Naive thymus-derived CD4-positive, alpha-beta T cell (primary cell): ENCODE measurements around the gene ANKIB1. TPM values are rescaled to one million over a fixed set of nuclear protein-coding genes. Genes with fewer than 3 reads are reported as not detected.

ENCODE experiments used
- ATAC-seq: fragments of 150-1000 bp; cut with Tn5 transposase; 2 replicates; pipeline ENCODE4 v1.10.0; 2021; ENCODE audit warnings: mild to moderate bottlenecking, moderate library complexity
- CTCF ChIA-PET: fragments of 350-600 bp; sonication (Branson Sonifier 250); formaldehyde crosslinking; loops from one replicate; lab custom pipeline; 2021; ENCODE audit warnings: antibody characterized with exemption; lab: Charles Lee
- POLR2A ChIA-PET: fragments of 350-600 bp; sonication (Branson Sonifier 250); formaldehyde crosslinking; loops from one replicate; lab custom pipeline; 2021; ENCODE audit warnings: antibody characterized with exemption, inconsistent platforms; lab: Charles Lee
- DNase-seq, 9 donors: peaks; one replicate each; pipeline versions ENCODE4 v3.0.0 to v3.0.0-alpha.2; 2020 to 2022; ENCODE audit warnings: mixed read lengths in 1 of 9
- H3K27ac ChIP-seq: one replicate; pipeline ENCODE4 v1.7.0; 2013; ENCODE audit warnings: mild to moderate bottlenecking, low read depth, low read length, moderate library complexity
- H3K27me3 ChIP-seq, 2 donors: one replicate each; pipeline ENCODE4 v1.7.0; 2013; ENCODE audit warnings: low read length in 2 of 2, mild to moderate bottlenecking in 2 of 2, moderate library complexity in 2 of 2; ENCODE audit not compliant: control insufficient read depth in 2 of 2, insufficient read depth in 2 of 2
- H3K36me3 ChIP-seq, 3 experiments: 1 replicate in 2 of 3; 2 replicates in 1 of 3; pipeline ENCODE4 v1.7.0; 2013; ENCODE audit warnings: low read length in 3 of 3, mild to moderate bottlenecking in 3 of 3, moderate library complexity in 1 of 3; ENCODE audit not compliant: insufficient read depth in 3 of 3, control insufficient read depth in 2 of 3
- H3K4me1 ChIP-seq, 2 donors: one replicate each; pipeline ENCODE4 v1.7.0; 2013; ENCODE audit warnings: low read length in 2 of 2, mild to moderate bottlenecking in 2 of 2, moderate library complexity in 1 of 2; ENCODE audit not compliant: control insufficient read depth in 2 of 2, insufficient read depth in 2 of 2
- H3K4me3 ChIP-seq: 2 replicates; pipeline ENCODE4 v1.7.0; 2013; ENCODE audit warnings: mild to moderate bottlenecking, low read length
- H3K9me3 ChIP-seq, 3 experiments: 1 replicate in 2 of 3; 2 replicates in 1 of 3; pipeline ENCODE4 v1.7.0; 2013; ENCODE audit warnings: low read length in 3 of 3; ENCODE audit not compliant: control insufficient read depth in 2 of 3
- H3K27ac Mint-ChIP-seq, 9 donors: one replicate each; pipeline ENCODE4 v1.8.0; 2020 to 2022; ENCODE audit warnings: mixed read lengths in 9 of 9, mild to moderate bottlenecking in 8 of 9, moderate library complexity in 5 of 9, inconsistent platforms in 2 of 9
- H3K27me3 Mint-ChIP-seq, 5 donors: one replicate each; pipeline ENCODE4 v1.8.0; 2021 to 2022; ENCODE audit warnings: mixed read lengths in 5 of 5, mild to moderate bottlenecking in 1 of 5
- H3K36me3 Mint-ChIP-seq, 5 donors: one replicate each; pipeline ENCODE4 v1.8.0; 2020 to 2022; ENCODE audit warnings: mixed read lengths in 5 of 5, mild to moderate bottlenecking in 3 of 5, inconsistent platforms in 1 of 5
- H3K4me1 Mint-ChIP-seq, 7 donors: one replicate each; pipeline ENCODE4 v1.8.0; 2020 to 2022; ENCODE audit warnings: mixed read lengths in 7 of 7, mild to moderate bottlenecking in 3 of 7, inconsistent platforms in 1 of 7
- H3K4me3 Mint-ChIP-seq, 10 donors: one replicate each; pipeline ENCODE4 v1.8.0; 2020 to 2022; ENCODE audit warnings: mild to moderate bottlenecking in 10 of 10, mixed read lengths in 10 of 10, moderate library complexity in 6 of 10, inconsistent platforms in 2 of 10
- H3K9me3 Mint-ChIP-seq, 11 donors: one replicate each; pipeline ENCODE4 v1.8.0; 2020 to 2022; ENCODE audit warnings: mixed read lengths in 11 of 11, mild to moderate bottlenecking in 4 of 11, inconsistent platforms in 1 of 11, moderate library complexity in 1 of 11
- intact Hi-C, 2 donors: fragments of 100-400 bp; cut with micrococcal nuclease; formaldehyde crosslinking; loops; one replicate each; pipeline ENCODE4 v1.15.1; 2023
- polyA plus RNA-seq, 2 donors: library from polyadenylated mRNA; unstranded; fragments of 300-500 nt; fragmentation: Illumina TruSeq; gene quantifications; one replicate each; pipeline ENCODE4 v1.2.3, GENCODE V29; 2021
- total RNA-seq, 6 experiments: library from RNA in 5 of 6; stranded (reverse) in 5 of 6; gene quantifications; 1 replicate in 5 of 6; 2 replicates in 1 of 6; pipeline ENCODE4 v1.2.3 and lab custom pipeline; 2021 to 2026

Gene ANKIB1
- total and polyA plus RNA-seq, 7 experiments from 2014 or later = 5.8 to 98.6 (median 67.6) TPM

DNA sequence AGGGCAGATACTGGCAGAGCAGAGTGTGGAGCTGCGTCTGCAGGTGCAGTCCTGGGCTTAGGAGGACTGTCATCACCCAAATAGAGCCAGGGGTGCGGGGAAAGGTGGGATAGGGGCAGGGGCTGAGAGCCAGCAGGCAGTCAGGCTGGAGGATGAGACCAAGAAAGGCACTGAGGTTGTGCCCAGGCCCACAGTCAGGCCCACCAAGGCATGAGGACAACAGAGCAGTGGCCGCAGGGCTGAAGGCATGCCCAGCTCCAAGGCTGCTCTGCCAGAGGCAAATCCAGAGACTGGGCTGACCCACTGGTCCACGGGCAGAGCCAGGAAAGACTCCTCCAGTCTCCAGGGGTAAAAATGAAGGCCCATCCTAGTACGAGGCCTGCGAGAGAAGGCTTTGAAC is 177.2 kb downstream of the ANKIB1 start:
- Mint-ChIP-seq H3K27ac (peak overlapping the region in 1 of 9 donors; percentile 7), H3K4me3 (no peak overlapping the region), H3K36me3 (no peaks in the 10 kb centered on the region), H3K9me3 (no peaks in the 10 kb centered on the region), H3K27me3 (peaks cover 2 to 22% (median 16%) of the 10 kb centered on the region in 5 donors), H3K4me1 (peaks cover 5 to 16% (median 11%) of the 10 kb centered on the region in 7 donors)
- Histone ChIP-seq H3K27ac (no peak overlapping the region), H3K27me3 (no peaks in the 10 kb centered on the region), H3K36me3 (no peaks in the 10 kb centered on the region), H3K4me1 (peaks cover 0 to 6% of the 10 kb centered on the region in 2 donors), H3K4me3 (no peak overlapping the region), H3K9me3 (no peaks in the 10 kb centered on the region)
- ChIA-PET CTCF (interaction anchor here (0.6 to 4.3 kb wide), 2 partner anchors 25 to 622 kb away, joined by 3 to 41 read pairs; partner anchors contain the start of gene GATAD1), POLR2A (interaction anchor here (2.2 kb wide), 1 partner anchor 25 kb away, joined by 7 read pairs; the partner anchor contains the start of gene GATAD1)
- ATAC-seq = no peak
- intact Hi-C loops = no loop called here
- DNase-seq = no peak

DNA sequence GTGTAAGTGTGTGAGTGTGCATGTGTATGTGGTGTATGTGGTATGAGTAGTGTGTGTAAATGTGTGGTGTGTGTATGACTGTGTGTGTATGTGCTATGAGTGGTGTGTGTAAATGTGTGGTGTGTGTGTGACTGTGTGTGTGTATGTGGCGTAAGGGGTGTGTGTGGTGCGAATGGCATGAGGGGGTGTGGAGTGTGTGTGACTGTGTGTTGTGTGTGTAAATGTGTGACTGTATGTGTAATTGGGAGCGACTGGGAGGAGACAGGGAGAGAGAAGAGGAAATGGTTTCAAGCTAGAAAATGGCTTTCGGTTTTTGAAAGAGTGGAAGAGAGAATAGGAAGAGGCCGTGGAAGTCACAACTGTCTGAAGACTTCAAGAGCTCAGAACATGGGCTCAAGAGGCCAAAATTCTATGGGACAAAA is 177.9 kb downstream of the ANKIB1 start:
- intact Hi-C loops = loop anchor here (1.0 kb wide), 5 partner anchors 24 to 632 kb away; partner anchors contain the start of genes GATAD1 (in 2 of the 2), PEX1 (in 1 of the 2) and RBM48 (in 1 of the 2)
- no peaks in the 10 kb centered on the region for H3K9me3 Mint-ChIP-seq
- peaks cover 0 to 6% of the 10 kb centered on the region in 2 donors for H3K4me1 ChIP-seq
- H3K4me1 Mint-ChIP-seq = peaks cover 5 to 16% (median 11%) of the 10 kb centered on the region in 7 donors
- H3K9me3 ChIP-seq = no peaks in the 10 kb centered on the region
- H3K36me3 ChIP-seq = no peaks in the 10 kb centered on the region
- no peak overlapping the region for H3K4me3 ChIP-seq
- ChIA-PET CTCF (interaction anchor here (0.8 to 4.3 kb wide), 8 partner anchors 13 to 593 kb away, joined by 3 to 41 read pairs (median 3); partner anchors contain the start of gene GATAD1), POLR2A (interaction anchor here (0.8 to 2.9 kb wide), 2 partner anchors 10 to 24 kb away, joined by 4 to 34 read pairs; partner anchors contain the start of gene GATAD1)
- H3K4me3 Mint-ChIP-seq = peak overlapping the region in 8 of 10 donors; percentile 4 to 40 (median 22)
- DNase-seq (no peak), ATAC-seq (no peak)
- no peaks in the 10 kb centered on the region for H3K36me3 Mint-ChIP-seq
- H3K27ac Mint-ChIP-seq = peak overlapping the region in 2 of 9 donors; percentile 1 to 6
- no peak overlapping the region for H3K27ac ChIP-seq
- peaks cover 2 to 22% (median 16%) of the 10 kb centered on the region in 5 donors for H3K27me3 Mint-ChIP-seq
- no peaks in the 10 kb centered on the region for H3K27me3 ChIP-seq

GRCh38 chr7:92425311-92425947 is 179.7 kb downstream of the ANKIB1 start:
- Mint-ChIP-seq H3K9me3 (no peaks in the 10 kb centered on the region), H3K27me3 (peaks cover 3 to 27% (median 16%) of the 10 kb centered on the region in 5 donors), H3K36me3 (no peaks in the 10 kb centered on the region), H3K4me3 (peak overlapping the region in 7 of 10 donors; percentile 6 to 42 (median 21)), H3K27ac (no peak overlapping the region), H3K4me1 (peaks cover 5 to 22% (median 11%) of the 10 kb centered on the region in 7 donors)
- POLR2A ChIA-PET = interaction anchor here (0.8 to 2.9 kb wide), 2 partner anchors 22 to 406 kb away, joined by 4 to 34 read pairs; partner anchors contain the start of gene GATAD1
- ATAC-seq = no peak
- Histone ChIP-seq H3K27ac (no peak overlapping the region), H3K4me1 (peaks cover 0 to 6% of the 10 kb centered on the region in 2 donors), H3K36me3 (no peaks in the 10 kb centered on the region), H3K27me3 (no peaks in the 10 kb centered on the region), H3K4me3 (no peak overlapping the region), H3K9me3 (no peaks in the 10 kb centered on the region)
- DNase-seq = peak in 2 of 9 donors; percentile 8 to 10
- intact Hi-C loops = no loop called here
- CTCF ChIA-PET = interaction anchor here (0.6 to 4.3 kb wide), 6 partner anchors 9 to 623 kb away, joined by 3 to 41 read pairs (median 3); partner anchors contain the start of gene GATAD1

DNA sequence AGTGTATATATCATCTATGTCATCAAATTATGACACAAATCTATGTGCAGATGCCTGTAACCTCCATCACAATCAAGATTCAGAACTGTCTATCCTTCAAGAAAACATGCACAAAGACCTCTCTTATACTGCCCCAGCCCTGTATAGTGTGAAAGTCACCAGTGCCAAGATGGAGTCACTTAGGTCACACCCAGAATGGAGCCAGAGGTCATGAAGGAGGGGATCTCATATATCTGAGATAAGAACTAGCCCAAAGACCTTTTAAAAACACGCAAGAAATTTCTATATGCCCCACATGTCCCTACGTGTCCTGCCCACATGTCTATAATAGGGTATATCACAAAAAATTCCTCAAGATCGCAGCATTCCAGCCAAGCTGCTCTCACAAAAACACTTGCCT is 181.4 kb downstream of the ANKIB1 start:
- peaks cover 6 to 27% (median 16%) of the 10 kb centered on the region in 5 donors for H3K27me3 Mint-ChIP-seq
- POLR2A ChIA-PET = no interaction called here
- DNase-seq (no peak), ATAC-seq (no peak)
- H3K27ac Mint-ChIP-seq = no peak overlapping the region
- H3K27me3 ChIP-seq = no peaks in the 10 kb centered on the region
- CTCF ChIA-PET = interaction anchor here (1.2 kb wide), 1 partner anchor 54 kb away, joined by 5 read pairs; no protein-coding TSS in a partner anchor
- no peak overlapping the region for H3K4me3 Mint-ChIP-seq
- no peaks in the 10 kb centered on the region for H3K36me3 Mint-ChIP-seq
- no peaks in the 10 kb centered on the region for H3K9me3 ChIP-seq
- peaks cover 5 to 20% (median 11%) of the 10 kb centered on the region in 7 donors for H3K4me1 Mint-ChIP-seq
- H3K36me3 ChIP-seq = no peaks in the 10 kb centered on the region
- intact Hi-C loops = no loop called here
- H3K9me3 Mint-ChIP-seq = no peaks in the 10 kb centered on the region
- H3K27ac ChIP-seq = no peak overlapping the region
- no peak overlapping the region for H3K4me3 ChIP-seq
- peaks cover 0 to 6% of the 10 kb centered on the region in 2 donors for H3K4me1 ChIP-seq

- intact Hi-C loops = no loop called here
- ChIA-PET POLR2A (no interaction called here), CTCF (no interaction called here)
- H3K4me3 ChIP-seq = no peak overlapping the region
- H3K27me3 Mint-ChIP-seq = peaks cover 0 to 10% (median 6%) of the 10 kb centered on the region in 5 donors
- H3K36me3 Mint-ChIP-seq = no peaks in the 10 kb centered on the region
- H3K4me1 ChIP-seq = no peaks in the 10 kb centered on the region
- ATAC-seq = no peak
- H3K27ac Mint-ChIP-seq = no peak overlapping the region
- no peaks in the 10 kb centered on the region for H3K9me3 Mint-ChIP-seq
- no peaks in the 10 kb centered on the region for H3K27me3 ChIP-seq
- peaks cover 0 to 6% (median 0%) of the 10 kb centered on the region in 7 donors for H3K4me1 Mint-ChIP-seq
- no peak for DNase-seq
- no peak overlapping the region for H3K27ac ChIP-seq
- no peaks in the 10 kb centered on the region for H3K36me3 ChIP-seq
- no peaks in the 10 kb centered on the region for H3K9me3 ChIP-seq
- no peak overlapping the region for H3K4me3 Mint-ChIP-seq
These were observed 186.6 kb downstream of the ANKIB1 start for GRCh38 chr7:92432299-92432946.

DNA sequence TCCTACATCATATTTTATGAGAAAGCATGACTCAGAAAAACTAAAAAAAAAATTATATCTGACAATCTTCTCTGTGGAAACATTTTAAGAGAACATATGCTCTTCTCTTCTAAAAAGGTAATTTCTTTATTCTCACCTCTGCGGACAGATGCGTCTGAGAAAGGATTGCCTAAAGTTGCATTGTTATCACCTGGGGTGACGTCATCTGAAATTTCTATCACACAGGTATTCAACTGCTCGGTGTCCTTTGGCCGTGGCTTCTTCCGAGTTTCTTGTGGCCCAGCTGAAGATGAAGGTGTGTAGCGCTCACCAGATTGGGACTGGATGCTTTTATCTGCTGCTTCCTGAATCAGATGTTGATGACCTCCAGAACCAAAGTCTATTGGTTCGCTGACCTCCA is 187.2 kb downstream of the ANKIB1 start:
- POLR2A ChIA-PET = no interaction called here
- peaks cover 0 to 6% (median 0%) of the 10 kb centered on the region in 7 donors for H3K4me1 Mint-ChIP-seq

More for the DNA sequence above, 187.2 kb downstream of the ANKIB1 start:
- Mint-ChIP-seq H3K27me3 (peaks cover 0 to 7% (median 5%) of the 10 kb centered on the region in 5 donors), H3K9me3 (no peaks in the 10 kb centered on the region), H3K4me3 (no peak overlapping the region), H3K36me3 (no peaks in the 10 kb centered on the region), H3K27ac (no peak overlapping the region)
- no peaks in the 10 kb centered on the region for H3K9me3 ChIP-seq
- no peak overlapping the region for H3K27ac ChIP-seq
- H3K36me3 ChIP-seq = no peaks in the 10 kb centered on the region
- ATAC-seq (no peak), DNase-seq (no peak)
- CTCF ChIA-PET = no interaction called here
- H3K27me3 ChIP-seq = no peaks in the 10 kb centered on the region
- no peaks in the 10 kb centered on the region for H3K4me1 ChIP-seq
- intact Hi-C loops = no loop called here
- H3K4me3 ChIP-seq = no peak overlapping the region
